Common myeloid progenitor, CD34-positive (primary cell): Measurements from ENCODE around the gene GATA1.
"Not testable (repeated sequence)": the region's sequence is repeated elsewhere in the genome, so short reads cannot be mapped to it uniquely, and the experiment has no call there.

Experiments used
- CTCF ChIA-PET: fragments of 350-600 bp; sonication (Branson Sonifier 250); formaldehyde crosslinking; loops from one replicate; lab custom pipeline; 2021; ENCODE audit warnings: antibody characterized with exemption; lab: Charles Lee
- POLR2A ChIA-PET: fragments of 350-600 bp; sonication (Branson Sonifier 250); formaldehyde crosslinking; loops from one replicate; lab custom pipeline; 2021; ENCODE audit warnings: antibody characterized with exemption; lab: Charles Lee
- DNase-seq, 3 donors: peaks; one replicate each; pipeline versions ENCODE4 v3.0.0 to v3.0.0-alpha.2; 2013
- H3K27ac ChIP-seq, 2 experiments: 1 replicate in 1 of 2; 2 replicates in 1 of 2; pipeline ENCODE4 v1.7.0; 2013; ENCODE audit warnings: inconsistent platforms in 2 of 2, low read length in 2 of 2, mild to moderate bottlenecking in 2 of 2, low read depth in 1 of 2, moderate library complexity in 1 of 2; ENCODE audit not compliant: severe bottlenecking in 2 of 2, insufficient read depth in 1 of 2, poor library complexity in 1 of 2
- H3K27me3 ChIP-seq, 5 experiments: replicated peaks in 2 of 5; 1 replicate in 3 of 5; 2 replicates in 2 of 5; pipeline versions ENCODE4 v1.6.1 to v1.7.0; 2013; ENCODE audit warnings: low read length in 4 of 5, mild to moderate bottlenecking in 2 of 5, moderate library complexity in 2 of 5, inconsistent platforms in 1 of 5; ENCODE audit not compliant: insufficient read depth in 5 of 5, control insufficient read depth in 4 of 5
- H3K36me3 ChIP-seq, 4 experiments: 1 replicate in 2 of 4; 2 replicates in 2 of 4; pipeline versions ENCODE4 v1.6.1 to v1.7.0; 2013; ENCODE audit warnings: low read length in 3 of 4, control low read depth in 1 of 4, mild to moderate bottlenecking in 1 of 4; ENCODE audit not compliant: control insufficient read depth in 4 of 4, insufficient read depth in 4 of 4
- H3K4me1 ChIP-seq, 4 experiments: 1 replicate in 3 of 4; 2 replicates in 1 of 4; pipeline versions ENCODE4 v1.6.1 to v1.7.1; 2013; ENCODE audit warnings: low read length in 3 of 4, mild to moderate bottlenecking in 3 of 4, control low read depth in 1 of 4, inconsistent platforms in 1 of 4, moderate library complexity in 1 of 4; ENCODE audit not compliant: control insufficient read depth in 4 of 4, insufficient read depth in 4 of 4; ENCODE audit errors: control extremely low read depth in 1 of 4
- H3K4me3 ChIP-seq, 7 experiments: 1 replicate in 4 of 7; 2 replicates in 3 of 7; pipeline versions ENCODE4 v1.5.1 to v1.7.0; 2013; ENCODE audit warnings: mild to moderate bottlenecking in 7 of 7, low read length in 6 of 7, moderate library complexity in 6 of 7, inconsistent platforms in 2 of 7, low read depth in 2 of 7, control low read depth in 1 of 7; ENCODE audit not compliant: insufficient read depth in 4 of 7, control insufficient read depth in 1 of 7; ENCODE audit errors: extremely low read depth in 1 of 7
- H3K9me3 ChIP-seq, 5 experiments: 1 replicate in 4 of 5; 2 replicates in 1 of 5; pipeline versions ENCODE4 v1.6.1 to v1.7.1; 2013; ENCODE audit warnings: low read length in 4 of 5, mild to moderate bottlenecking in 2 of 5, inconsistent platforms in 1 of 5, low read depth in 1 of 5, moderate library complexity in 1 of 5; ENCODE audit not compliant: control insufficient read depth in 4 of 5, insufficient read depth in 2 of 5; ENCODE audit errors: control extremely low read depth in 1 of 5
- WGBS: methylation state at CpG from one replicate; pipeline ENCODE4 v1.1.5; 2013; ENCODE audit not compliant: insufficient coverage; 5-methylcytosine and 5-hydroxymethylcytosine counted together

Gene GATA1

DNA sequence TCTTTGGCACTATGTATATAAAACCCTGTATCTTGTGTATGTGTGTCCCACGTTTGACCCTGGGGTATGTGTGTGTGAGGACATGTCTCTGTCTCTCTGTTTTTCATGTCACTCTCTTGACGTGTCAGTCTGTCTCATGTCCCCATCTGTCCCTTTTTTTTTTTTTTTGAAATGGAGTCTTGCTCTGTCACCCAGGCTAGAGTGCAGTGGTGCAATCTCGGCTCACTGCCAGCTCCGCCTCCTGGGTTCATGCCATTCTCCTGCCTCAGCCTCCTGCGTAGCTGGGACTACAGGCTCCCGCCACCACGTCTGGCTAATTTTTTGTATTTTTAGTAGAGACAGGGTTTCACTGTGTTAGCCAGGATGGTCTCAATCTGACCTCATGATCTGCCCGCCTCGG is 33.0 kb downstream of the GATA1 start:
- 87% methylated on average over 3 of the region's 9 CpGs for WGBS
- H3K27me3 ChIP-seq, DNase-seq, H3K4me3 ChIP-seq, POLR2A ChIA-PET, H3K4me1 ChIP-seq, H3K9me3 ChIP-seq, H3K27ac ChIP-seq: not testable (repeated sequence)
- peaks cover 5 to 70% (median 30%) of the 10 kb centered on the region in 4 experiments for H3K36me3 ChIP-seq
- CTCF ChIA-PET: interaction anchor here (0.6 kb wide), 1 partner anchor 234 kb away, joined by 4 read pairs; no protein-coding TSS in a partner anchor

DNA sequence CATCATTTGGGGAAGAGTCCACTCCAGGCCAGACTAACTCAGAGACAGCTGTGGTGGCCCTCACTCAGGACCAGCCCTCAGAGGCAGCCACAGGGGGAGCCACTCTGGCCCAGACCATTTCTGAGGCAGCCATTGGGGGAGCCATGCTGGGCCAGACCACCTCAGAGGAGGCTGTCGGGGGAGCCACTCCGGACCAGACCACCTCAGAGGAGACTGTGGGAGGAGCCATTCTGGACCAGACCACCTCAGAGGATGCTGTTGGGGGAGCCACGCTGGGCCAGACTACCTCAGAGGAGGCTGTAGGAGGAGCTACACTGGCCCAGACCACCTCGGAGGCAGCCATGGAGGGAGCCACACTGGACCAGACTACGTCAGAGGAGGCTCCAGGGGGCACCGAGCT is 36.7 kb downstream of the GATA1 start:
- peaks cover 0 to 9% (median under 1%) of the 10 kb centered on the region in 4 experiments for H3K4me1 ChIP-seq
- H3K4me3 ChIP-seq: no peak overlapping the region
- DNase-seq: no peak
- H3K27ac ChIP-seq: no peak overlapping the region
- H3K27me3 ChIP-seq: peaks cover 0 to 25% (median 2%) of the 10 kb centered on the region in 5 experiments
- H3K36me3 ChIP-seq: peaks cover 5 to 60% (median 20%) of the 10 kb centered on the region in 4 experiments
- 82% methylated on average over 3 of the region's 6 CpGs for WGBS
- ChIA-PET POLR2A (no interaction called here), CTCF (no interaction called here)
- peaks cover 0 to 9% (median 0%) of the 10 kb centered on the region in 5 experiments for H3K9me3 ChIP-seq

DNA sequence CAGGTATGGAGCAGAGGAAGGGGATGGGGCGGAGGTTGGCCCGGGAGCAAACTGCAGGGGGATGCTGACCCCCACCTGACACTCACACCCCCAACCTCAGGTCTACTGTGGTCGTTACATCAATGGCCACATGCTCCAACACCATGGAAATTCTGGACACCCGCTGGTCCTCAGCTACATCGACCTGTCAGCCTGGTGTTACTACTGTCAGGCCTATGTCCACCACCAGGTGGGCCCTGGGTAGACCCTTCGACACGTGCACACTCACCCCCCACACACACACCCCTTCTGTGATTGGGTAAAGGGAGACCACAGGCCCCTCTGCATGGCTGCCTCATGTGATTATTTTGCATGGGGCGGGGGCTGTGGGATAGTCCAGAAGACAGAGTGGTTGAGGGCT is 37.7 kb downstream of the GATA1 start:
- peaks cover 0 to 9% (median under 1%) of the 10 kb centered on the region in 4 experiments for H3K4me1 ChIP-seq
- DNase-seq: no peak
- 92% methylated on average over 5 of the region's 8 CpGs for WGBS
- H3K4me3 ChIP-seq: no peak overlapping the region
- H3K36me3 ChIP-seq: peaks cover 2 to 49% (median 14%) of the 10 kb centered on the region in 4 experiments
- ChIA-PET POLR2A (no interaction called here), CTCF (no interaction called here)
- peaks cover 0 to 9% (median 0%) of the 10 kb centered on the region in 5 experiments for H3K9me3 ChIP-seq
- H3K27me3 ChIP-seq: peaks cover 0 to 30% (median 8%) of the 10 kb centered on the region in 5 experiments
- no peak overlapping the region for H3K27ac ChIP-seq

DNA sequence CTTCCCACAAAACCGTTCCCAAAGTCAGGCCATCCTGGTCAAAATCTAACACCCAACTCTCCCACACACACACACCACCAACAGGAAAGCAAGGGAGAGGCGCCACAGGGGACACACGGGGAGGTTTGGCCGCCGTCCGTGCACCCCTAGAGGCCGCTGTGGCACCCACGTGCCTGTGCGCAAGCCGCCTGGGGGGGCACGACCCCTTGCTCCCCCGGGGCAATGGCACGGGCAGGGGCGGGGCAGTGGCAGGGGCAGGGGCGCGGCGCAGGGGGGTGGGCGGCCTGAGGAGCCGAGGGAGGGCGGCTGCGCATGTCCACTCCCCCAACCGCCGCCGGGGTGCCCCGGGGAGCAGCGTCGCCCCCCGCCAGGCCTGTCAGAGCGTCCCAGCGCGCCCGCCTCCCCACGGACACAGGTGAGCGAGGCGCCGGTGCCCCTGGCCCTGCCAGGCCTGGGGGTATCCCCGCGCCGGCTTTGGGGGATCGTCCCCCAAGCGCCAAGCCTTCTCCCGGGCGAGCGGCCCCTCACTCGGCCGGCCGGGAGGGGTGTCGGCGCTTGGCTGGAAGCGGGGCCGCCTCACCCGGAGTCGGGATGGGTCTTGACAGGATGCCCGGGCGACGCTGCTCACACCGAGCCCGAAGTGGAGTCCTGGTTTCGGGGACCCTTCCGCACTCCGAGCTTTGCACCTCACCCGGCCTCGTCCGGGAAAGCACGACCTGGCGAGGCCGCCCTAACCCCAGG is 39.9 kb downstream of the GATA1 start, which contains the start of gene ERAS:
ERAS (plus strand) TSS at position 379 of the 741 bp plus-strand sequence. CDS start 2,611 bp downstream, outside the sequence.
- Histone ChIP-seq H3K27ac (no peak within 1 kb of the TSS), H3K4me3 (peak within 1 kb of the TSS in 2 of 7 experiments; percentile 16 to 19), H3K27me3 (peaks cover 0 to 52% (median 14%) of the 10 kb centered on the region in 5 experiments), H3K9me3 (peaks cover 0 to 9% (median 0%) of the 10 kb centered on the region in 5 experiments), H3K4me1 (peaks cover 0 to 10% (median 2%) of the 10 kb centered on the region in 4 experiments), H3K36me3 (peaks cover 2 to 37% (median 12%) of the 10 kb centered on the region in 4 experiments)
- CTCF ChIA-PET: interaction anchor here (1.2 kb wide), 1 partner anchor 10 kb away, joined by 3 read pairs; no protein-coding TSS in a partner anchor
- WGBS: 56% methylated on average over 55 of the region's 67 CpGs
- DNase-seq: peak in 2 of 3 donors; percentile 39
- POLR2A ChIA-PET: no interaction called here

DNA sequence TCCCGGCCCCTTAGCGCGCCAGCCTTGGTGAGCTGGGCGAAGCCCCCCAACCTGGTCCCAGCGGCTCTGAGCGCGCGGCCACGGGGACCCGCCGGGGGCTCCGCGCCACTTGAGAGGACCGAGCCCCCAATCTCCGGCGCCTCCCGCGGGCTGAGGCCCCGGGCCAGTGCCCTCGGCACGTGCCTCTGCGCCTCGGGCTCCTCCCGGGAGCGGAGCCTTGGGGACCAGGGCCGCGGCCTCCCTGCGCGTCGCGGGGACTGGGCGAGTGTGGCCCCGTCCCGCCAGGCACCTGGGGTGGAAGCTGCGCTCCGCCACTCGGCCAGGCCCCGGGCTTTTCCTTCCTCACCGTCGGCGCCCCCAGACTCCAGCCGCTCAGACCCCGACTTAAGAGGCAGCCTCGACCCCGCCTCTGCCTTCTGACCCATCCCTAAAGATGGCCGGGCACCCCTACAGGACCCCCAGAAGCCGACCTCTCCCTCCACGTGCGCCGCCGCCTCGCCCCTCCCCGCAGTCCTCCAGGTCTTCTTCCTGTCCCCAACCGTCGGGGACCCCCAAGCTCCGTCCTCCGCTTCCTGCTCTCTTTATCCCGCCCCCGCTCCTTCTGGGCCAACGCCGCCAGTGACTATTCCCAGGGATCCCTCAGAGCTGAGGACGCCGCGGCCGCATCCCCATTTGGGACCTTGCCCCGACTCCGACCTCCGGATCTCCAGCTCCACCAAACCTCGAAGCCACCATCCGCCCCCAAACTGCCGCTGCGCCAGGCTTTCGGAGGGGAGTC is 40.7 kb downstream of the GATA1 start:
- ChIA-PET CTCF (no interaction called here), POLR2A (no interaction called here)

DNA sequence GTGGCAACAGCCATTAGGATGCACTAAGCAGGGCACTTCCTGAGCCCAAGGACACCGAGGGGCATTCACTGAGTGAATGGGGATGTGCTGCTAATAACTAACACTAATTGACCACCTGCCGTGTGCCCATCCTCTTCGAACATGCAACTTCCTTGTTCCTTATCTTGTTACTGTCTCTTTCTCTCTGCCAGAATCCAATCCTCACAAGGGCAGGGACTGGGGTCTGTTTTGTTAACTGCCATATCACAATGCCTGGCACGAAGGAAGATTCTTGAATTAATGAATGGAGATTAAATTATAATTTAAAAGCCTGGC is 41.2 kb downstream of the GATA1 start:
- H3K4me1 ChIP-seq: peaks cover 0 to 13% (median 4%) of the 10 kb centered on the region in 4 experiments
- DNase-seq: no peak
- WGBS: 64% methylated on average over 4 of the region's 4 CpGs
- H3K27me3 ChIP-seq: peaks cover 0 to 63% (median 20%) of the 10 kb centered on the region in 5 experiments
- H3K4me3 ChIP-seq: no peak overlapping the region
- no peak overlapping the region for H3K27ac ChIP-seq
- H3K36me3 ChIP-seq: peaks cover 2 to 27% (median 9%) of the 10 kb centered on the region in 4 experiments
- CTCF ChIA-PET: no interaction called here
- peaks cover 0 to 9% (median 0%) of the 10 kb centered on the region in 5 experiments for H3K9me3 ChIP-seq
- POLR2A ChIA-PET: no interaction called here

More for the DNA sequence above, 40.7 kb downstream of the GATA1 start:
- H3K4me3 ChIP-seq: peak overlapping the region in 2 of 7 experiments; percentile 16 to 19
- H3K27me3 ChIP-seq: peaks cover 0 to 60% (median 17%) of the 10 kb centered on the region in 5 experiments
- H3K4me1 ChIP-seq: peaks cover 0 to 13% (median 4%) of the 10 kb centered on the region in 4 experiments
- 50% methylated on average over 63 of the region's 73 CpGs for WGBS
- DNase-seq: no peak
- H3K27ac ChIP-seq: no peak overlapping the region
- peaks cover 2 to 33% (median 11%) of the 10 kb centered on the region in 4 experiments for H3K36me3 ChIP-seq
- peaks cover 0 to 9% (median 0%) of the 10 kb centered on the region in 5 experiments for H3K9me3 ChIP-seq
